Astrocyte of the cerebellum (primary cell): ENCODE data around the gene CD19.

Experiments used
- DNase-seq: peaks from one replicate; pipeline ENCODE4 v3.0.0-alpha.2; 2011; ENCODE audit warnings: low read depth
- H3K4me3 ChIP-seq: 2 replicates; pipeline ENCODE4 v1.5.1; 2011; ENCODE audit warnings: mild to moderate bottlenecking, low read depth, low read length, moderate library complexity
- in situ Hi-C: cut with HindIII; loops from 2 replicates; pipeline ENCODE4 v1.10.0; 2017; ENCODE audit warnings: low sequenced_read_pairs
- TF ChIP-seq, protein P1 (sequence below): IDR thresholded peaks from 2 replicates; pipeline ENCODE4 v1.5.1; 2012; ENCODE audit warnings: low read length, low read depth, moderate library complexity, mild to moderate bottlenecking; ENCODE audit errors: missing control alignments

CD19 gene

DNA sequence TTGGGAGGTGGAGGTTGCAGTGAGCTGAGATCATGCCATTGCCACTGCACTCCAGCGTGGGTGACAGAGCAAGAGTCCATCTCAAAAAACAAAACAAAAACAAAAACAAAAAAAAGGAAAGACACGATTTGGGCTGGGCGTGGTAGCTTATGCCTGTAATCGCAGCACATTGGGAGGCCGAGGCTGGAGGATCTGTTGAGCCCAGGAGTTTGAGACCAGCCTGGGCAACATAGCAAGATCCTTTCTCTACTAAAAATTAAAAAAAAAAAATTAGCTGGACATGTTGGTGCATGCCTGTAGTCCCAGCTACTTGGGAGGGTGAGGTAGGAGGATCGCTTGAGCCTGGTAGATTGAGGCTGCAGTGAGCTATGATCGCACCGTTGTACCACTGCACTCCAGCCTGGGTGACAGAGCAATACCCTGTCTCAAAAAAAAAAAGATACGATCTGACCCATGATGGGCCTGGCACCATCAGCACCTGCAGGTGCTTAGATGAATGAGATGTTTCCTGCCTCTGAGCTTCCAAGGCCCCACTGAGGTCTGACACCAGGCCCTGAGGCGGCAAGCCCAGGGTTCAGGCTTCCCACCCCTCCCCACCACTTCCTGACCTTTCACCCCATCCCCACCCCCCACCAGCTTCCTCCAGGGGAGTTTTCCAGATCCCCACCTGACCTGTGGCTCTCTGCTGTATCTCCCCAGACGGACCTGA, 31.7 kb upstream of the CD19 start:
- no peak overlapping the region for H3K4me3 ChIP-seq
- TF ChIP-seq, protein P1, sequence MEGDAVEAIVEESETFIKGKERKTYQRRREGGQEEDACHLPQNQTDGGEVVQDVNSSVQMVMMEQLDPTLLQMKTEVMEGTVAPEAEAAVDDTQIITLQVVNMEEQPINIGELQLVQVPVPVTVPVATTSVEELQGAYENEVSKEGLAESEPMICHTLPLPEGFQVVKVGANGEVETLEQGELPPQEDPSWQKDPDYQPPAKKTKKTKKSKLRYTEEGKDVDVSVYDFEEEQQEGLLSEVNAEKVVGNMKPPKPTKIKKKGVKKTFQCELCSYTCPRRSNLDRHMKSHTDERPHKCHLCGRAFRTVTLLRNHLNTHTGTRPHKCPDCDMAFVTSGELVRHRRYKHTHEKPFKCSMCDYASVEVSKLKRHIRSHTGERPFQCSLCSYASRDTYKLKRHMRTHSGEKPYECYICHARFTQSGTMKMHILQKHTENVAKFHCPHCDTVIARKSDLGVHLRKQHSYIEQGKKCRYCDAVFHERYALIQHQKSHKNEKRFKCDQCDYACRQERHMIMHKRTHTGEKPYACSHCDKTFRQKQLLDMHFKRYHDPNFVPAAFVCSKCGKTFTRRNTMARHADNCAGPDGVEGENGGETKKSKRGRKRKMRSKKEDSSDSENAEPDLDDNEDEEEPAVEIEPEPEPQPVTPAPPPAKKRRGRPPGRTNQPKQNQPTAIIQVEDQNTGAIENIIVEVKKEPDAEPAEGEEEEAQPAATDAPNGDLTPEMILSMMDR = no peak
- in situ Hi-C loops = no loop called here
- DNase-seq = no peak

- TF ChIP-seq, protein P1 = no peak
- in situ Hi-C loops = no loop called here
- no peak for DNase-seq
- H3K4me3 ChIP-seq = no peak overlapping the region
Measured at GRCh38 chr16:28900601-28901000, 31.2 kb upstream of the CD19 start.

DNA sequence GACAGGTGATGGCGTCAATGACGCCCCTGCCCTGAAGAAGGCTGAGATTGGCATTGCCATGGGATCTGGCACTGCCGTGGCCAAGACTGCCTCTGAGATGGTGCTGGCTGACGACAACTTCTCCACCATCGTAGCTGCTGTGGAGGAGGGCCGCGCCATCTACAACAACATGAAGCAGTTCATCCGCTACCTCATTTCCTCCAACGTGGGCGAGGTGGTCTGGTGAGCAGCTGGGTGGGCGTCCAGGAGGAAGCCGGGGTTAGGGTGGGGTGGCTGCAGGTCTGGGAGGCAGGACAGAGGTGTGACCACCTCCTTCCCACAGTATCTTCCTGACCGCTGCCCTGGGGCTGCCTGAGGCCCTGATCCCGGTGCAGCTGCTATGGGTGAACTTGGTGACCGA, 29.9 kb upstream of the CD19 start:
- no peak overlapping the region for H3K4me3 ChIP-seq
- TF ChIP-seq, protein P1 = no peak
- in situ Hi-C loops = no loop called here
- DNase-seq = no peak

GRCh38 chr16:28902909-28903308, 28.9 kb upstream of the CD19 start:
- TF ChIP-seq, protein P1 = no peak
- in situ Hi-C loops = no loop called here
- H3K4me3 ChIP-seq = no peak overlapping the region
- no peak for DNase-seq

- in situ Hi-C loops = no loop called here
- TF ChIP-seq, protein P1 = no peak
- H3K4me3 ChIP-seq = no peak overlapping the region
- no peak for DNase-seq
Measured at GRCh38 chr16:28903344-28904042, 28.3 kb upstream of the CD19 start.

DNA sequence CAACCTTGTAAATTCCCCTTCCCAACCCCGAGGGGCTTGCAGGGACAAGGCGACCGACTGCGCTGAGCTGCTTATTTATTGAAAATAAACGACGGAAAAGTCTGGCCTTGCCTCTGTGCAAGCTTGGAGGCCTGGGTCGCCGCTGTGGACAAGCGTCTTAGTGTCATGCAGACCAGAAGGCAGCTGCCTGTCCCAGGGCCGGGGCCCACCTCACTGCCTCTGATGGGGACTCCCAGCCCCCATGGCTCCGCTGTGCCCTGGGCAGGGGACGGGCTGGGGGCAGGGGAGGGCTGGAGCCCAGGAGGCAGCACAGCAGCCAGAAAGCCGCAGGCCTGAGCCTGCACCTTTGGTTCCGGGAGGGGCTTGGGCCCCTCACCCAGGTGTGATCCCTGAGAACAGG, 27.4 kb upstream of the CD19 start:
- in situ Hi-C loops = no loop called here
- no peak overlapping the region for H3K4me3 ChIP-seq
- no peak for DNase-seq
- TF ChIP-seq, protein P1 = no peak
